ENCODE data around the gene SDCCAG8. TPM values are rescaled to one million over a fixed set of nuclear protein-coding genes. Genes with fewer than 3 reads are reported as not detected.

The SDCCAG8 gene
- total and polyA plus RNA-seq, 2 of the 8 experiments (the other 6 are each of a cell fraction or from before 2014, with no cell fraction given): 15.6 to 21.0 TPM

GRCh38 chr1:243267471-243267880, 11.6 kb downstream of the SDCCAG8 start:
- CTCF ChIA-PET (ENCODE audit: partially characterized antibody): no interaction called here
- POLR2A ChIA-PET (ENCODE audit: partially characterized antibody): no interaction called here
- Histone ChIP-seq H4K20me1 (replicated peaks in 1 of 2; ENCODE audit: control insufficient read depth in 1 of 2, insufficient read depth in 2 of 2, low read length in 2 of 2) (no peaks in the 10 kb centered on the region), H3K18ac (ENCODE audit: extremely low read depth, low read length) (no peak overlapping the region), H3K4me3 (ENCODE audit: extremely low read depth in 1 of 4, insufficient read depth in 2 of 4, low read depth in 3 of 4, low read length in 4 of 4) (no peak overlapping the region), H3K27ac (ENCODE audit: low read depth, low read length) (no peak overlapping the region), H3K79me2 (ENCODE audit: control insufficient read depth in 1 of 2, insufficient read depth in 2 of 2, low read length in 2 of 2) (no peaks in the 10 kb centered on the region), H3K4me1 (replicated peaks in 1 of 4; ENCODE audit: control insufficient read depth in 3 of 4, insufficient read depth in 4 of 4, low read length in 3 of 4) (peaks cover 0 to 10% (median 3%) of the 10 kb centered on the region in 4 experiments; a peak in 3 of 7 replicates), H3K27me3 (replicated peaks in 1 of 4; ENCODE audit: control insufficient read depth in 3 of 4, extremely low read depth in 1 of 4, insufficient read depth in 3 of 4, low read length in 3 of 4) (no peaks in the 10 kb centered on the region), H3K36me3 (ENCODE audit: control insufficient read depth in 2 of 4, insufficient read depth in 4 of 4, low read length in 3 of 4) (no peaks in the 10 kb centered on the region), H2AFZ (ENCODE audit: low read length) (no peak overlapping the region), H3K79me1 (ENCODE audit: low read depth, low read length) (no peaks in the 10 kb centered on the region), H2BK12ac (ENCODE audit: low read depth, low read length) (no peak overlapping the region), H3K4ac (replicated peaks; ENCODE audit: insufficient read length, low read depth, low read length) (no peak overlapping the region), H3K9me3 (ENCODE audit: insufficient read depth in 2 of 2, low read depth in 1 of 2, low read length in 1 of 2) (no peaks in the 10 kb centered on the region), H2BK5ac (ENCODE audit: low read depth, low read length) (no peak overlapping the region), H3K56ac (replicated peaks; ENCODE audit: insufficient read length, low read depth, low read length) (no peak overlapping the region), H3K9ac (replicated peaks in 1 of 4; ENCODE audit: extremely low read depth in 1 of 4, low read depth in 3 of 4, low read length in 3 of 4) (no peak overlapping the region), H3K4me2 (ENCODE audit: insufficient read depth in 1 of 2, low read depth in 2 of 2, low read length in 2 of 2) (no peak overlapping the region), H4K91ac (replicated peaks; ENCODE audit: insufficient read length, low read length) (no peak overlapping the region), H2BK15ac (ENCODE audit: low read length) (no peak overlapping the region), H3K23me2 (ENCODE audit: low read depth, low read length) (no peaks in the 10 kb centered on the region), H3K14ac (ENCODE audit: insufficient read length) (no peak overlapping the region), H4K8ac (ENCODE audit: extremely low read depth, insufficient read depth, low read length) (no peak overlapping the region), H2BK120ac (replicated peaks; ENCODE audit: low read depth, low read length) (no peak overlapping the region), H2AK5ac (ENCODE audit: low read depth, low read length) (no peak overlapping the region), H4K5ac (ENCODE audit: insufficient read length, low read depth, low read length) (no peak overlapping the region), H3K23ac (ENCODE audit: insufficient read length) (no peak overlapping the region), H2BK20ac (ENCODE audit: low read length) (no peak overlapping the region)
- DNase-seq (ENCODE audit: low read depth in 1 of 2, low spot score in 2 of 2): no peak
- FAIRE-seq: no peak
- 93% methylated on average over 8 of the region's 10 CpGs; no CpG with 5 or more reads in 1 of the 2 experiments for WGBS, 2 experiments (ENCODE audit: extremely low coverage in 1 of 2, insufficient coverage in 1 of 2, insufficient read length in 1 of 2, insufficient replicate concordance in 2 of 2, low coverage in 1 of 2, low lambda C conversion rate in 2 of 2, missing lambda C conversion rate in 1 of 2)
- TF ChIP-seq GABPA (IDR thresholded peaks at IDR 0.05; ENCODE audit: borderline replicate concordance, insufficient read depth, low read length): no peak
- TF ChIP-seq JUND (IDR thresholded peaks at IDR 0.05; ENCODE audit: low read length): no peak
- TF ChIP-seq CBX5 (IDR thresholded peaks at IDR 0.05; ENCODE audit: low read depth, low read length): no peak
- no peak for TF ChIP-seq TBP (IDR thresholded peaks at IDR 0.05; ENCODE audit: low read depth, low read length)
- no peak for TF ChIP-seq CHD1 (IDR thresholded peaks at IDR 0.05; ENCODE audit: low read depth, low read length)
- no peak for TF ChIP-seq ASH2L (IDR thresholded peaks at IDR 0.05; ENCODE audit: low read length)
- no peak for TF ChIP-seq POLR2AphosphoS5 (IDR thresholded peaks at IDR 0.05; ENCODE audit: low read depth, low read length)
- TF ChIP-seq CTBP2 (IDR thresholded peaks at IDR 0.05; ENCODE audit: borderline replicate concordance, insufficient read depth, insufficient read length, low read length): no peak
- TF ChIP-seq USF2 (IDR thresholded peaks at IDR 0.05; ENCODE audit: low read length): no peak
- no peak for TF ChIP-seq EZH2 (IDR thresholded peaks at IDR 0.05; ENCODE audit: low read depth, low read length, severe bottlenecking)
- TF ChIP-seq EP300 (IDR thresholded peaks at IDR 0.05; ENCODE audit: borderline replicate concordance in 1 of 2, low read depth in 2 of 2, low read length in 2 of 2): no peak
- no peak for TF ChIP-seq NRF1 (IDR thresholded peaks at IDR 0.05; ENCODE audit: low read depth, low read length)
- TF ChIP-seq PHF8 (conservative IDR thresholded peaks at IDR 0.05; ENCODE audit: low read depth, low read length): no peak
- TF ChIP-seq BCL11A (IDR thresholded peaks at IDR 0.05; ENCODE audit: low read depth in 2 of 2, low read length in 2 of 2): no peak

All from H1 (cell line).